Measurements from ENCODE around the gene TMEM123. TPM values are rescaled to one million over a fixed set of nuclear protein-coding genes. Genes with fewer than 3 reads are reported as not detected.

Gene TMEM123
- total RNA-seq, 1 experiment from 2014 or later = 116 TPM

DNA sequence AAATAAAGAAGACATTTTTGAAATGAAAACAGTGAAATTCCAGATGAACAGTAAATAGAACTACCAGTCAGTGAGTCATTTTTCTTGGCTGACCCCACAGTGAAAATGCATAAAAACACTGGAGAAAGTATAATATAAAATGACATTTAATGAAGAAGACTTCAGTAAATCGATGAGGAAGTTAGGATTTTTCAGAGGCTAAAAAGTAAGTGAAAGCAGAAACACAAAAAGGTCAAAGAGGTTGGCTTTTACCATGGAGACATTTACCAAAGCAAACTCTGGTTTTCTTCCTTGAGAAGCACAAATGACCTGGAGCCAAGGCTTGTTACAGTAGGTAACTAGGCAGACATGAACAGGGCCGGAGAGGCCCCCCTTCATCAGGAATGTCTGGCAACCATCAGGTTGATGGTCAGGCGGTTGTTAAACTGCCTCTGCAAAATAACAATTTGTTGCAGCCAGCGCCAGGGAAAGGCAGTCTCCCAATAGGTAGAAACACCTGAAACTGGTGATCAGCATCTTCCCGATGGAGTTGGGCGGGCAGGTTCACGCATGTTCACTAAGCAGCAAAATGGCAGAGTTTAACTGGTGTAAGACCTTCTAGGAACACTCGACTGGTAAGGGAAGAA lies 16.7 kb upstream of the TMEM123 start (continued):
- TF ChIP-seq JUN (CRISPR knock-in tag; IDR thresholded peaks at IDR 0.05) (no peak), ZBTB43 (CRISPR knock-in tag; IDR thresholded peaks at IDR 0.05) (no peak), ZMAT4 (CRISPR knock-in tag; IDR thresholded peaks at IDR 0.05) (no peak), NFATC4 (CRISPR knock-in tag; IDR thresholded peaks at IDR 0.05) (no peak)
- TF ChIP-seq, protein P1, sequence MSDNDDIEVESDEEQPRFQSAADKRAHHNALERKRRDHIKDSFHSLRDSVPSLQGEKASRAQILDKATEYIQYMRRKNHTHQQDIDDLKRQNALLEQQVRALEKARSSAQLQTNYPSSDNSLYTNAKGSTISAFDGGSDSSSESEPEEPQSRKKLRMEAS (CRISPR knock-in tag; IDR thresholded peaks at IDR 0.05) = no peak

- ATAC-seq = no peak
These were observed 16.1 kb upstream of the TMEM123 start for GRCh38 chr11:102468616-102469195.

DNA sequence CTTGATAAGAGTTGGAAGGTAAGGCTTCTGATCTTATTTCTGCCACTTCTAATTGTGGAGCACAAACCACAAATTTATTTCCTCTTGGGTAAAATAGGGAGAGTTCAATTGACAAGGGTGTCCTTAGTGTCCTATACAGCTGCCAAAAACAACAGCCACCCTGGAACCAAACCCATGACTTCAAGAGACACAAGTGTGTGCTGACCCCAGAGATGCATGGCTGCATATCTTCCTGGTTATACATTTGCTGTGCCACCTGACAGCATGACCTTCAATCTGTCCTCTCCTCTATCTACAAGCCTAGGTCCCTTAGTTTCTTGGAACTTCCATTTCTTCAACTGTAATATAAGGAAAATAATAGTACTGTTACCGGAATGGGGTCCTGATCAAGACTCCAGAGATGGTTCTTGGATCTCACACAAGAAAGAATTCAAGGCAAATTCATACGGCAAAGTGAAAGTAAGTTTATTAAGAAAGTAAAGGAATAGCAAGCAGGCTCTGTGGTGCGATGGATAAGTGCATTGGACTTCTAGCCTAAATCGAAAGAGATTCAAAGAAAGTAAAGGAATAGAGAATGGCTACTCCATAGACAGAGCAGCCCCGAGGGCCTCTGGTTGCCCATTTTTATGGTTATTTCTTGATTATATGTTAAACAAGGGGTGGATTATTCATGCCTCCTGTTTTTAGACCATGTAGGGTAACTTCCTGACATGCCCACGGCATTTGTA lies 15.5 kb upstream of the TMEM123 start:
- H3K36me3 Mint-ChIP-seq = no peaks in the 10 kb centered on the region
- DNase-seq (ENCODE audit: low spot score) (no peak), ATAC-seq (no peak)
- no peaks in the 10 kb centered on the region for H3K4me1 Mint-ChIP-seq
- no peak overlapping the region for H3K27ac Mint-ChIP-seq
- H3K4me3 Mint-ChIP-seq = no peak overlapping the region
- H3K27me3 Mint-ChIP-seq (ENCODE audit: low read depth) = no peaks in the 10 kb centered on the region
- POLR2A ChIA-PET = no interaction called here
- CTCF ChIA-PET = no interaction called here
- no peaks in the 10 kb centered on the region for H3K9me3 Mint-ChIP-seq
- TF ChIP-seq TCF7 (CRISPR knock-in tag; IDR thresholded peaks at IDR 0.05; ENCODE audit: low read depth) = no peak
- TF ChIP-seq, protein P2, sequence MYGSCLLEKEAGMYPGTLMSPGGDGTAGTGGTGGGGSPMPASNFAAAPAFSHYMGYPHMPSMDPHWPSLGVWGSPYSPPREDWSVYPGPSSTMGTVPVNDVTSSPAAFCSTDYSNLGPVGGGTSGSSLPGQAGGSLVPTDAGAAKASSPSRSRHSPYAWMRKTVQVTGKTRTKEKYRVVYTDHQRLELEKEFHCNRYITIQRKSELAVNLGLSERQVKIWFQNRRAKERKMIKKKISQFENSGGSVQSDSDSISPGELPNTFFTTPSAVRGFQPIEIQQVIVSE (CRISPR knock-in tag; IDR thresholded peaks at IDR 0.05; ENCODE audit: borderline replicate concordance) = no peak
- TF ChIP-seq SMAD3 (CRISPR knock-in tag; IDR thresholded peaks at IDR 0.05; ENCODE audit: borderline replicate concordance) = no peak
- TF ChIP-seq, protein P3, sequence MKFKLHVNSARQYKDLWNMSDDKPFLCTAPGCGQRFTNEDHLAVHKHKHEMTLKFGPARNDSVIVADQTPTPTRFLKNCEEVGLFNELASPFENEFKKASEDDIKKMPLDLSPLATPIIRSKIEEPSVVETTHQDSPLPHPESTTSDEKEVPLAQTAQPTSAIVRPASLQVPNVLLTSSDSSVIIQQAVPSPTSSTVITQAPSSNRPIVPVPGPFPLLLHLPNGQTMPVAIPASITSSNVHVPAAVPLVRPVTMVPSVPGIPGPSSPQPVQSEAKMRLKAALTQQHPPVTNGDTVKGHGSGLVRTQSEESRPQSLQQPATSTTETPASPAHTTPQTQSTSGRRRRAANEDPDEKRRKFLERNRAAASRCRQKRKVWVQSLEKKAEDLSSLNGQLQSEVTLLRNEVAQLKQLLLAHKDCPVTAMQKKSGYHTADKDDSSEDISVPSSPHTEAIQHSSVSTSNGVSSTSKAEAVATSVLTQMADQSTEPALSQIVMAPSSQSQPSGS (CRISPR knock-in tag; IDR thresholded peaks at IDR 0.05; ENCODE audit: borderline replicate concordance, low read depth) = no peak
- TF ChIP-seq TP53 (CRISPR knock-in tag; IDR thresholded peaks at IDR 0.05) = no peak
- TF ChIP-seq, protein P4, sequence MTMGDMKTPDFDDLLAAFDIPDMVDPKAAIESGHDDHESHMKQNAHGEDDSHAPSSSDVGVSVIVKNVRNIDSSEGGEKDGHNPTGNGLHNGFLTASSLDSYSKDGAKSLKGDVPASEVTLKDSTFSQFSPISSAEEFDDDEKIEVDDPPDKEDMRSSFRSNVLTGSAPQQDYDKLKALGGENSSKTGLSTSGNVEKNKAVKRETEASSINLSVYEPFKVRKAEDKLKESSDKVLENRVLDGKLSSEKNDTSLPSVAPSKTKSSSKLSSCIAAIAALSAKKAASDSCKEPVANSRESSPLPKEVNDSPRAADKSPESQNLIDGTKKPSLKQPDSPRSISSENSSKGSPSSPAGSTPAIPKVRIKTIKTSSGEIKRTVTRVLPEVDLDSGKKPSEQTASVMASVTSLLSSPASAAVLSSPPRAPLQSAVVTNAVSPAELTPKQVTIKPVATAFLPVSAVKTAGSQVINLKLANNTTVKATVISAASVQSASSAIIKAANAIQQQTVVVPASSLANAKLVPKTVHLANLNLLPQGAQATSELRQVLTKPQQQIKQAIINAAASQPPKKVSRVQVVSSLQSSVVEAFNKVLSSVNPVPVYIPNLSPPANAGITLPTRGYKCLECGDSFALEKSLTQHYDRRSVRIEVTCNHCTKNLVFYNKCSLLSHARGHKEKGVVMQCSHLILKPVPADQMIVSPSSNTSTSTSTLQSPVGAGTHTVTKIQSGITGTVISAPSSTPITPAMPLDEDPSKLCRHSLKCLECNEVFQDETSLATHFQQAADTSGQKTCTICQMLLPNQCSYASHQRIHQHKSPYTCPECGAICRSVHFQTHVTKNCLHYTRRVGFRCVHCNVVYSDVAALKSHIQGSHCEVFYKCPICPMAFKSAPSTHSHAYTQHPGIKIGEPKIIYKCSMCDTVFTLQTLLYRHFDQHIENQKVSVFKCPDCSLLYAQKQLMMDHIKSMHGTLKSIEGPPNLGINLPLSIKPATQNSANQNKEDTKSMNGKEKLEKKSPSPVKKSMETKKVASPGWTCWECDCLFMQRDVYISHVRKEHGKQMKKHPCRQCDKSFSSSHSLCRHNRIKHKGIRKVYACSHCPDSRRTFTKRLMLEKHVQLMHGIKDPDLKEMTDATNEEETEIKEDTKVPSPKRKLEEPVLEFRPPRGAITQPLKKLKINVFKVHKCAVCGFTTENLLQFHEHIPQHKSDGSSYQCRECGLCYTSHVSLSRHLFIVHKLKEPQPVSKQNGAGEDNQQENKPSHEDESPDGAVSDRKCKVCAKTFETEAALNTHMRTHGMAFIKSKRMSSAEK (CRISPR knock-in tag; IDR thresholded peaks at IDR 0.05; ENCODE audit: borderline replicate concordance) = no peak
- no peak for TF ChIP-seq NFATC4 (CRISPR knock-in tag; IDR thresholded peaks at IDR 0.05)
- no peak for TF ChIP-seq OVOL2 (CRISPR knock-in tag; IDR thresholded peaks at IDR 0.05; ENCODE audit: borderline replicate concordance)
- no peak for TF ChIP-seq ZNF138 (CRISPR knock-in tag; conservative IDR thresholded peaks at IDR 0.05)

More at GRCh38 chr11:102468616-102469195, 16.1 kb upstream of the TMEM123 start:
- no peak for TF ChIP-seq RELA (CRISPR knock-in tag; IDR thresholded peaks at IDR 0.05; ENCODE audit: borderline replicate concordance)
- no peak for TF ChIP-seq TEAD4 (CRISPR knock-in tag; IDR thresholded peaks at IDR 0.05)
- no peak for TF ChIP-seq NR1H2 (CRISPR knock-in tag; IDR thresholded peaks at IDR 0.05)
- TF ChIP-seq FOXK1 (CRISPR knock-in tag; IDR thresholded peaks at IDR 0.05) = no peak
- TF ChIP-seq ZBTB43 (CRISPR knock-in tag; IDR thresholded peaks at IDR 0.05) = no peak
- TF ChIP-seq, protein P5, sequence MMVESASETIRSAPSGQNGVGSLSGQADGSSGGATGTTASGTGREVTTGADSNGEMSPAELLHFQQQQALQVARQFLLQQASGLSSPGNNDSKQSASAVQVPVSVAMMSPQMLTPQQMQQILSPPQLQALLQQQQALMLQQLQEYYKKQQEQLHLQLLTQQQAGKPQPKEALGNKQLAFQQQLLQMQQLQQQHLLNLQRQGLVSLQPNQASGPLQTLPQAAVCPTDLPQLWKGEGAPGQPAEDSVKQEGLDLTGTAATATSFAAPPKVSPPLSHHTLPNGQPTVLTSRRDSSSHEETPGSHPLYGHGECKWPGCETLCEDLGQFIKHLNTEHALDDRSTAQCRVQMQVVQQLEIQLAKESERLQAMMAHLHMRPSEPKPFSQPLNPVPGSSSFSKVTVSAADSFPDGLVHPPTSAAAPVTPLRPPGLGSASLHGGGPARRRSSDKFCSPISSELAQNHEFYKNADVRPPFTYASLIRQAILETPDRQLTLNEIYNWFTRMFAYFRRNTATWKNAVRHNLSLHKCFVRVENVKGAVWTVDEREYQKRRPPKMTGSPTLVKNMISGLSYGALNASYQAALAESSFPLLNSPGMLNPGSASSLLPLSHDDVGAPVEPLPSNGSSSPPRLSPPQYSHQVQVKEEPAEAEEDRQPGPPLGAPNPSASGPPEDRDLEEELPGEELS (CRISPR knock-in tag; IDR thresholded peaks at IDR 0.05) = no peak
- Mint-ChIP-seq H3K36me3 (no peaks in the 10 kb centered on the region), H3K9me3 (no peaks in the 10 kb centered on the region), H3K27ac (no peak overlapping the region), H3K27me3 (ENCODE audit: low read depth) (no peaks in the 10 kb centered on the region), H3K4me3 (no peak overlapping the region), H3K4me1 (no peaks in the 10 kb centered on the region)
- ChIA-PET CTCF (no interaction called here), POLR2A (no interaction called here)
- no peak for DNase-seq (ENCODE audit: low spot score)
